Progenitor cell of endocrine pancreas (in vitro differentiated cells): ENCODE measurements around the gene KCNMA1. TPM values are rescaled to one million over a fixed set of nuclear protein-coding genes. Genes with fewer than 3 reads are reported as not detected.

Experiments used
- DNase-seq: peaks from one replicate; pipeline ENCODE4 v3.0.0; 2021; ENCODE audit warnings: low spot score; ENCODE audit not compliant: unreplicated experiment
- H3K27ac Mint-ChIP-seq: 2 replicates; pipeline ENCODE4 v1.8.0; 2021; ENCODE audit warnings: mild to moderate bottlenecking, moderate library complexity, mixed read lengths
- H3K27me3 Mint-ChIP-seq: 2 replicates; pipeline ENCODE4 v1.8.0; 2021; ENCODE audit warnings: mixed read lengths
- H3K36me3 Mint-ChIP-seq: 2 replicates; pipeline ENCODE4 v1.8.0; 2022; ENCODE audit warnings: mixed read lengths; ENCODE audit not compliant: insufficient read depth
- H3K4me1 Mint-ChIP-seq: 2 replicates; pipeline ENCODE4 v1.8.0; 2021; ENCODE audit warnings: low read depth, mixed read lengths
- H3K4me3 Mint-ChIP-seq: 2 replicates; pipeline ENCODE4 v1.8.0; 2021; ENCODE audit warnings: low read depth, mild to moderate bottlenecking, moderate library complexity, mixed read lengths
- H3K9me3 Mint-ChIP-seq: 2 replicates; pipeline ENCODE4 v1.8.0; 2021; ENCODE audit warnings: low read depth, mixed read lengths
- total RNA-seq: library from RNA; stranded (reverse); gene quantifications from 2 replicates; pipeline ENCODE4 v1.2.1, GENCODE V29; 2021
- TF ChIP-seq, protein P1 (sequence below): fragments of 200-600 bp; sonication (generic); IDR thresholded peaks from one replicate; pipeline ENCODE4 v1.5.0; 2021; ENCODE audit warnings: antibody characterized with exemption, mild to moderate bottlenecking; ENCODE audit not compliant: unreplicated experiment

KCNMA1 gene
- total RNA-seq, 1 donor from 2014 or later, result 5.8 TPM

DNA sequence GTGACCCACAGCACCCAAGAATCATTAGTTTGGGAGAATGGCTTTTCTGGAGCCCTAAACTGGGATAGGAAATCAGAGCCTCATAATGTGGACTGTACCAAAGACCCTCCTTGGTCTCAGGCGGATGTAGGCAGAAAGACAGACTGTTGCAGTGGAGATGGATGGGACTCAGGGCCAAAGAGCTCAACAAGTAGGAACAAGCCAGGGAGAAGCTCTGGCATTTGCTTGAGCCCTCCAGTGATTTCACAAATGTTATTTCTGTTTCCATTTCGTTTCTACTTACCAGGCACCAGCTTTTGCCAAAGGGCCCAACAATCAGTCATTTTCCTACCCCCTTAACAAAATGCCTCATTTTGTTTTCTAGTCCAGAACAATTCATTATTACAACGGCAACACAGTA lies 762.7 kb downstream of the KCNMA1 start:
- H3K9me3 Mint-ChIP-seq, result no peaks in the 10 kb centered on the region
- H3K27me3 Mint-ChIP-seq, result peaks cover 17% of the 10 kb centered on the region
- no peaks in the 10 kb centered on the region for H3K36me3 Mint-ChIP-seq

DNA sequence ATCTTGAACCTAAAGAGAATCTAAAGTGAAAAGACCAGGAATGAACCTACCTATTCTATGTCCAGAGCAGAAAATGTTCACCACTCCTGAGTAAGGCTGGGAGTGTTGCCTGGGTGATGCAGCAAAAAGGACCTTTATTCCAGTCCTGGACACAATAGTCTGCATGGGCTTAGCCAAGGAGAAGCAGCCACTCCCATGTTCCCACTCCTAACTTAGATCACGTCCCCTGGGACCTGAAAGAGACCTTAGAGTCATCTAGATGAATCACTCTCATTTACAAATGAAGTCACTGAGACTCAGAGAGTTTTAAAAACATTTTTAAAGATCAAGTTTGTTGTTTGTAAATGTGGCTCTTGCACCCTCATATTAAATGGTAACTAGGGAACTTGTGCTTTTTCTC lies 763.4 kb downstream of the KCNMA1 start:
- Mint-ChIP-seq H3K4me1 (peaks cover 44% of the 10 kb centered on the region), H3K27ac (no peak overlapping the region), H3K27me3 (peaks cover 19% of the 10 kb centered on the region), H3K9me3 (no peaks in the 10 kb centered on the region), H3K4me3 (no peak overlapping the region), H3K36me3 (no peaks in the 10 kb centered on the region)
- no peak for DNase-seq
- TF ChIP-seq, protein P1, sequence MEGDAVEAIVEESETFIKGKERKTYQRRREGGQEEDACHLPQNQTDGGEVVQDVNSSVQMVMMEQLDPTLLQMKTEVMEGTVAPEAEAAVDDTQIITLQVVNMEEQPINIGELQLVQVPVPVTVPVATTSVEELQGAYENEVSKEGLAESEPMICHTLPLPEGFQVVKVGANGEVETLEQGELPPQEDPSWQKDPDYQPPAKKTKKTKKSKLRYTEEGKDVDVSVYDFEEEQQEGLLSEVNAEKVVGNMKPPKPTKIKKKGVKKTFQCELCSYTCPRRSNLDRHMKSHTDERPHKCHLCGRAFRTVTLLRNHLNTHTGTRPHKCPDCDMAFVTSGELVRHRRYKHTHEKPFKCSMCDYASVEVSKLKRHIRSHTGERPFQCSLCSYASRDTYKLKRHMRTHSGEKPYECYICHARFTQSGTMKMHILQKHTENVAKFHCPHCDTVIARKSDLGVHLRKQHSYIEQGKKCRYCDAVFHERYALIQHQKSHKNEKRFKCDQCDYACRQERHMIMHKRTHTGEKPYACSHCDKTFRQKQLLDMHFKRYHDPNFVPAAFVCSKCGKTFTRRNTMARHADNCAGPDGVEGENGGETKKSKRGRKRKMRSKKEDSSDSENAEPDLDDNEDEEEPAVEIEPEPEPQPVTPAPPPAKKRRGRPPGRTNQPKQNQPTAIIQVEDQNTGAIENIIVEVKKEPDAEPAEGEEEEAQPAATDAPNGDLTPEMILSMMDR, result no peak

More for the DNA sequence above, 762.7 kb downstream of the KCNMA1 start:
- Mint-ChIP-seq H3K4me3 (no peak overlapping the region), H3K4me1 (peaks cover 44% of the 10 kb centered on the region), H3K27ac (no peak overlapping the region)
- DNase-seq, result no peak
- TF ChIP-seq, protein P1, result no peak

DNA sequence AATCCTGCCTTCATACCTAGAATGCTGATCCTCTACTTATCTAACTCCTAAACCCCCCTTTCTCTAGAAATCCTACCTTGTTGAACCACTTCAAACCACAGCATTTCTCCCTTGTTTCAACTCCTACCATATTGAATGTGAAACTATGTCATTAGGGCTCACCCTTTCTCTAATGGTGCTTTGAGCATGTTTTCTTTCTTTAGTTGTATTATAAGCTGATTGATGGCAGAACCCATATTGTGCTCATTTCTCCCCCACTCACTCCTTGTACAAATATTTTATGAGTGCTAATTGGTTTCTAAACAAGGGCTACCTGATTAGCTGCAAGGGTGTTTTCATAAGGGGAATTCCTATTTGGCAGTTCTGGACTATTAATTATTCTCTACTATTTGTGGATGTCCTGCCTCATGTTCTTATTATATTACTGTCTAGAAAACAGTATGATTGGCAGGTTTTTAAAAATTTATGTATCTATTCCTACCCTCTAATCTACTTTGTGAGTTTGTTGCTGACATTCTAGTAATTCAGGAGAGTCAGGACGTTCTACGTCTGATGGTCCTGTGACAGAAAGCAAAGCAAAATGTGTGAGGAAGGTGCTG lies 765.8 kb downstream of the KCNMA1 start:
- no peak for DNase-seq
- H3K4me3 Mint-ChIP-seq, result peak overlapping the region; percentile 22
- H3K36me3 Mint-ChIP-seq, result no peaks in the 10 kb centered on the region
- H3K27ac Mint-ChIP-seq, result peak overlapping the region; percentile 9
- H3K9me3 Mint-ChIP-seq, result no peaks in the 10 kb centered on the region
- H3K4me1 Mint-ChIP-seq, result peaks cover 52% of the 10 kb centered on the region
- peaks cover 19% of the 10 kb centered on the region for H3K27me3 Mint-ChIP-seq
- TF ChIP-seq, protein P1, result no peak

DNA sequence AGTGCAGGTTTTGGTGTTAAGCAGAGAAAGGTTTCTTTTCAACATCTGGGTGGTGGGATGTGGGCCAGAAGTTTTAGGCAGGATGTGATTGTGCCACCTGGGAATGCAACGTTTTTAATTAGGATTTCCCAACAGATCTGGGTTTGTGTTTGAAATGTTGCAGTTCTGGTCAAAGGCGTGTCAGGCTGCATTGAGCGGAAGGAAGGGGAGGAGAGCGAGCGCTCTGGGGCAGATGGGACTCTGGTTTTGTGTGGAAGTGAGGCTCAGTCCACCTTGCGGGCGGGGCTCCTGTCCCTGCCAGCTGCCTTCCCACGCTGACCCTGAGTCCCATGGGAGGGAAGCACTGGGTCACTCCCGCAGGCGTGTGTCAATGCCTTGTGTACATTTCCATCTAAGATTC lies 767.7 kb downstream of the KCNMA1 start:
- Mint-ChIP-seq H3K27ac (peak overlapping the region; percentile 18), H3K36me3 (no peaks in the 10 kb centered on the region), H3K4me3 (no peak overlapping the region), H3K4me1 (peaks cover 52% of the 10 kb centered on the region), H3K9me3 (no peaks in the 10 kb centered on the region), H3K27me3 (peaks cover 16% of the 10 kb centered on the region)
- no peak for DNase-seq
- TF ChIP-seq, protein P1, result no peak

DNA sequence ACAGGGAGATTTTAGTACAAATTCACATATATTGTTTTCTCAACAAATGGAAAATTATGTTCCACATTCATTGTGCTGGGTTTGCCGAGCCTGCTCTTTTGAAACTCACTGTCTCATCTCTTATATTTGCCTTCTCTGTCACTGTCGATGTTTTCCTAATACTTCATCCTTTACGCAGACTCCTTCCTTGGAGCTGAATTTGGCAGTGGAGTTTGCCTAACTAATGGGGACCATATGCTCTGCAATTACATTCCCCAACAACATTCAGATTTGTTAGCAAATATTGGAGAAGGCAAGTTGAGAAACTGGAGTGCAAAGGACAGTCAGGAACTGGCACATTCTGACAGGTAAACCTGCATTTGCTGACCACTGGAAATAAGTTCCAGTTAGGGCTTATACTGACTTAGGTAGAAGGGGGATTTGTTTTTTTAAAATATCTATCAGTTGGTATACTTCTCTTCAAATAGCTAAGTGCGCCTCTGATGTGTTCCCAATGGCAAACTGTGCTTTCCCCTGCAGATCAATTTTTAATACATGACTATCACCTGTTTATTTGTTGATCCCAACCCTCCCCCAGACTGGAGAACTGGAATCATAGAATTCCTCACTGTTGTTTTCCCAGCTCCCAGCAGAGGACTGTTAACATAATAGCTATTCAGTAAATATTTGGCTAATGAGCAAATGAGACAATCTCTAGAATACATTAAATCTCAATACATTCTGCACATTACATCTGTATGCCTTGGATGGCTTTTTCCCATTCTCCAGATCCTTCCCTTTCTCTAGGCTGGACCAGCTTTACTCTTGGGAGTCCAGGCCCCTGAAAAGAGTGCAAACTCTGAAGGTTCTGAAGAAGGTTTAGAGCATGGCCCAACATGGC lies 769.3 kb downstream of the KCNMA1 start:
- Mint-ChIP-seq H3K9me3 (no peaks in the 10 kb centered on the region), H3K27ac (no peak overlapping the region), H3K36me3 (no peaks in the 10 kb centered on the region), H3K27me3 (peaks cover 9% of the 10 kb centered on the region), H3K4me1 (peaks cover 51% of the 10 kb centered on the region), H3K4me3 (no peak overlapping the region)
- TF ChIP-seq, protein P1, result no peak
- DNase-seq, result no peak
